ENCODE measurements around the gene LRRC8D.
A peak's percentile ranks its signal among the peaks of the same experiment; 100 is the strongest.
"Not testable (repeated sequence)": the region's sequence is repeated elsewhere in the genome, so short reads cannot be mapped to it uniquely, and the experiment has no call there.

The LRRC8D gene

DNA sequence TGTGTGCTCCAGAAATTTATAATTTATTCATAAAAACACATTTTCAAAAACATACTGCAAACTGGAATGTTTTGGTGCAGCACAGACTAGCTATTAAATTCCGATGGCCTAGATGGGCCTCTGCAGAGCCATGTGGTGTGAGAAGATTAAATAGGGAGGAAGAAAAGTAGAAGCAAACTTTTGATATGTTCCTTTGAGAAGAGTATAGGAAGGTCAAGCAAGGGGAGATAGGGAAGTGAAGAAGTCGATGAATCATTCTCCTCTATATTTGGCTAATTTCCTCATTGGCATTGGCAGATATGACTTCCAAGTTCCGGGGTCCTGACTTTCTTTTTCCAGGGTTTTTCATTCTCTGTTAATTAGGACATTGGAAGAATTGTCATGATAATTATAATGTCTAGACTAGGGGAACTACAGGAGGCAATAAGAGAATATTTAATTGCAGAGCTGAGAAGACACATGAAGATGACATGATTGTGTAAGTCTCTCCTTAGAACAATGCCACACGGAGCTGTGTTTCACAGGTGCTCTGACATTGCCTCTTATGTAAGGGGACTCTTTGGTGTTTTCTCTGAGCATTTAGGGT is 154.8 kb downstream of the LRRC8D start:
- TF ChIP-seq HDGF (IDR thresholded peaks at IDR 0.05; ENCODE audit: borderline replicate concordance) (no peak), FOXM1 (IDR thresholded peaks at IDR 0.05; ENCODE audit: borderline replicate concordance) (no peak), FOXK2 (IDR thresholded peaks at IDR 0.05) (no peak), SUZ12 (IDR thresholded peaks at IDR 0.05) (no peak), PKNOX1 (IDR thresholded peaks at IDR 0.05) (no peak), L3MBTL2 (conservative IDR thresholded peaks at IDR 0.05) (no peak), BHLHE40 (IDR thresholded peaks at IDR 0.05; ENCODE audit: borderline replicate concordance) (no peak), ELF4 (IDR thresholded peaks at IDR 0.05) (no peak), NFRKB (IDR thresholded peaks at IDR 0.05) (no peak), FOXA1 (IDR thresholded peaks at IDR 0.05) (no peak), SP1 (IDR thresholded peaks at IDR 0.05) (no peak), CTBP1 (IDR thresholded peaks at IDR 0.05; ENCODE audit: borderline replicate concordance) (no peak), ARNT (IDR thresholded peaks at IDR 0.05) (no peak), TARDBP (IDR thresholded peaks at IDR 0.05) (no peak), LEF1 (IDR thresholded peaks at IDR 0.05; ENCODE audit: borderline replicate concordance) (no peak), ZNF384 (IDR thresholded peaks at IDR 0.05) (no peak)
- CTCF ChIA-PET = interaction anchor here (0.7 kb wide), 1 partner anchor 59 kb away, joined by 3 read pairs; no protein-coding TSS in a partner anchor

DNA sequence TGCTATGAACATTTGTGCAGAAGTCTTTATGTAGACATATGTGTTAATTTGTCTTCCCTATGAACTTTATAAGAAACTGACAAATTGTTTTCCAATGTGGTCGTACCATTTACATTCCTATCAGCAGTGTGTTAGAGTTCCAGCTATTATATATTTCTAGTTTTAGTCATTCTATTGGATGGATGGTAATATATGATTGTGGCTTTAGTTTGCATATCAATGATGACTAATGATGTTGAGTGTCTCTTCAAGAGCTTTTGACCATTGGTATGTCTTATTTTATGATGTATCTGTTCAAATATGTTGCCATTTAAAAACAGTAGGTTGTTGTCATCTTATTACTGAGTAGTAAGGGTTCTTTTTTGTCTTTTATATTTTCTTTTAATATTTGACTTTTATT is 157.9 kb downstream of the LRRC8D start:
- POLR2A ChIA-PET = no interaction called here
- no peak for DNase-seq (ENCODE audit: extremely low spot score)
- TF ChIP-seq FOXK2 (IDR thresholded peaks at IDR 0.05) (no peak), NFRKB (IDR thresholded peaks at IDR 0.05) (no peak), LEF1 (IDR thresholded peaks at IDR 0.05; ENCODE audit: borderline replicate concordance) (no peak), CTBP1 (IDR thresholded peaks at IDR 0.05; ENCODE audit: borderline replicate concordance) (no peak), BHLHE40 (IDR thresholded peaks at IDR 0.05; ENCODE audit: borderline replicate concordance) (no peak), ARNT (IDR thresholded peaks at IDR 0.05) (no peak), FOXM1 (IDR thresholded peaks at IDR 0.05; ENCODE audit: borderline replicate concordance) (no peak), TARDBP (IDR thresholded peaks at IDR 0.05) (no peak), L3MBTL2 (conservative IDR thresholded peaks at IDR 0.05) (no peak), ZNF384 (IDR thresholded peaks at IDR 0.05) (no peak), PKNOX1 (IDR thresholded peaks at IDR 0.05) (no peak), HDGF (IDR thresholded peaks at IDR 0.05; ENCODE audit: borderline replicate concordance) (no peak), SUZ12 (IDR thresholded peaks at IDR 0.05) (no peak), ELF4 (IDR thresholded peaks at IDR 0.05) (no peak), SP1 (IDR thresholded peaks at IDR 0.05) (no peak)
- CTCF ChIA-PET = interaction anchor here (1.1 kb wide), 1 partner anchor 379 kb away, joined by 4 read pairs; no protein-coding TSS in a partner anchor

More for the DNA sequence above, 154.8 kb downstream of the LRRC8D start:
- no peak for DNase-seq (ENCODE audit: extremely low spot score)
- POLR2A ChIA-PET = no interaction called here

GRCh38 chr1:89980605-89981004 is 159.8 kb downstream of the LRRC8D start:
- TF ChIP-seq FOXM1 (IDR thresholded peaks at IDR 0.05; ENCODE audit: borderline replicate concordance) (no peak), L3MBTL2 (conservative IDR thresholded peaks at IDR 0.05) (no peak), PKNOX1 (IDR thresholded peaks at IDR 0.05) (no peak), SP1 (IDR thresholded peaks at IDR 0.05) (no peak), ELF4 (IDR thresholded peaks at IDR 0.05) (no peak), FOXK2 (IDR thresholded peaks at IDR 0.05) (no peak)
- CTCF ChIA-PET = no interaction called here
- peak; percentile 60 for DNase-seq (ENCODE audit: extremely low spot score)
- POLR2A ChIA-PET = no interaction called here

GRCh38 chr1:89982846-89983245 is 162.0 kb downstream of the LRRC8D start:
- CTCF ChIA-PET; DNase-seq (ENCODE audit: extremely low spot score); POLR2A ChIA-PET: not testable (repeated sequence)

DNA sequence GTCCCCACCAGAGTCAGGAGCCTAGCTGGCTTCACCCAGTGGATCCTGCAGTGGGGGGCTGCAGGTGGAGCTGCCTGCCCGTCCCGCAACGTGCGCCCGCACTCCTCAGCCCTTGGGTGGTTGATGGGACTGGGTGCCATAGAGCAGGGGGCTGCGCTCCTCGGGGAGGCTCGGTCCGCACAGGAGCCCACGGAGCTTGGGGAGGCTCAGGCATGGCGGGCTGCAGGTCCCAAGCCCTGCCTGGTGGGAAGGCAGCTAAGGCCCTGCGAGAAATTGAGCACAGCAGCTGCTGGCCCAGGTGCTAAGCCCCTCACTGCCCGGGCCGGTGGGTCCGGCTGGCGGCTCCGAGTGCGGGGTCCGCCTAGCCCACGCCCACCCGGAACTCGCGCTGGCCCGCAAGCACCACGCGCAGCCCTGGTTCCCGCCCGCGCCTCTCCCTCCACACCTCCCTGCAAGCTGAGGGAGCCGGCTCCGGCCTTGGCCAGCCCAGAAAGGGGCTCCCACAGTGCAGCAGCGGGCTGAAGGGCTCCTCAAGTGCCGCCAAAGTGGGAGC is 163.8 kb downstream of the LRRC8D start:
- CTCF ChIA-PET; DNase-seq (ENCODE audit: extremely low spot score); POLR2A ChIA-PET: not testable (repeated sequence)

DNA sequence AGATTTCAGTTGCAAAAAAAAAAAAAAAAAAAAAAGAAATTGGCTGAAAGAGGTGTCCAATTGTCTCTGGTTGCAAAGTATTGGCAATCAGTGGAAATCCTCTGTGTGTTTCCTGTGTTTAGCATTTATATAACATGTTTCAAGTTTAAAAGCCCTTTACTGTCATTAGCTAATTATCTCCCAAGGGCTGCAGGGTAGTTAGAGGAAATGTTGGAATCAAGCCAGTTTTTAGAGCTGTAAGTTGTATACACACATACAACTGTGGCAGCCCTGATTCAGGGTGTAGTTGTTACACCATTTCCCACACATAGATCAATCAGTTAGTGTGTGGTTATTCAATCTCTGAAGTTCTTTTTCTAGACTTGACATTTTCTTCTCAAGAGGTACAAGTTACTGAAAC is 165.2 kb downstream of the LRRC8D start:
- ChIA-PET POLR2A (no interaction called here), CTCF (interaction anchor here (1.0 kb wide), 1 partner anchor 206 kb away, joined by 3 read pairs; no protein-coding TSS in a partner anchor)
- TF ChIP-seq PKNOX1 (IDR thresholded peaks at IDR 0.05) (no peak), SP1 (IDR thresholded peaks at IDR 0.05) (no peak), FOXK2 (IDR thresholded peaks at IDR 0.05) (no peak), ELF4 (IDR thresholded peaks at IDR 0.05) (no peak), SUZ12 (IDR thresholded peaks at IDR 0.05) (no peak), L3MBTL2 (conservative IDR thresholded peaks at IDR 0.05) (no peak), FOXM1 (IDR thresholded peaks at IDR 0.05; ENCODE audit: borderline replicate concordance) (no peak), NFRKB (IDR thresholded peaks at IDR 0.05) (no peak), LEF1 (IDR thresholded peaks at IDR 0.05; ENCODE audit: borderline replicate concordance) (no peak), ZNF384 (IDR thresholded peaks at IDR 0.05) (no peak), HDGF (IDR thresholded peaks at IDR 0.05; ENCODE audit: borderline replicate concordance) (no peak), BHLHE40 (IDR thresholded peaks at IDR 0.05; ENCODE audit: borderline replicate concordance) (no peak), TARDBP (IDR thresholded peaks at IDR 0.05) (no peak), FOXA1 (IDR thresholded peaks at IDR 0.05) (no peak), ARNT (IDR thresholded peaks at IDR 0.05) (no peak), CTBP1 (IDR thresholded peaks at IDR 0.05; ENCODE audit: borderline replicate concordance) (no peak)
- no peak for DNase-seq (ENCODE audit: extremely low spot score)

Data from HEK293T (cell line).